HL-60 (cell line): ENCODE results near the gene SOX30.

Experiments
- POLR2AphosphoS5 ChIP-seq: IDR thresholded peaks from 2 replicates; pipeline ENCODE4 v1.6.1; 2012; ENCODE audit warnings: low read depth
- TF ChIP-seq, protein P1 (sequence below): IDR thresholded peaks from one replicate; pipeline ENCODE4 v1.5.1; 2011; ENCODE audit warnings: low read length, control low read depth, inconsistent platforms; ENCODE audit not compliant: insufficient read depth
- TF ChIP-seq, protein P2 (sequence below): IDR thresholded peaks from 2 replicates; pipeline ENCODE4 v1.6.1; 2012; ENCODE audit warnings: low read depth; ENCODE audit not compliant: insufficient replicate concordance

DNA sequence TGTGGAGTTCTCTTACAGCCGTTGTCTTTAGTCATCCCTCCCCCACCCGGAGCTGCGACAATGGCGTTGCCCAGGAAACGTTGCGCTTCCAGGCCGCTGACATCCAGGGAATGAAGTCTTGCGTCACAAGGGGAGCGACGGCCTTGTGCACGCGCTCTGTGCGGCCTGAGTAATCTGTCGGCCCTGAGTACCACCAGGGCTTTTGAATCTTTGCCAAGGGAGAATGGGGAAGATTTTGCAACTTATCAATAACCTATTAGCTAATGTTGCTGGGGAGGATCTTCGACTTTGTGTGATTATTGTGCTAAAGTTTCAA lies at the start of gene SOX30:
- TF ChIP-seq, protein P1, sequence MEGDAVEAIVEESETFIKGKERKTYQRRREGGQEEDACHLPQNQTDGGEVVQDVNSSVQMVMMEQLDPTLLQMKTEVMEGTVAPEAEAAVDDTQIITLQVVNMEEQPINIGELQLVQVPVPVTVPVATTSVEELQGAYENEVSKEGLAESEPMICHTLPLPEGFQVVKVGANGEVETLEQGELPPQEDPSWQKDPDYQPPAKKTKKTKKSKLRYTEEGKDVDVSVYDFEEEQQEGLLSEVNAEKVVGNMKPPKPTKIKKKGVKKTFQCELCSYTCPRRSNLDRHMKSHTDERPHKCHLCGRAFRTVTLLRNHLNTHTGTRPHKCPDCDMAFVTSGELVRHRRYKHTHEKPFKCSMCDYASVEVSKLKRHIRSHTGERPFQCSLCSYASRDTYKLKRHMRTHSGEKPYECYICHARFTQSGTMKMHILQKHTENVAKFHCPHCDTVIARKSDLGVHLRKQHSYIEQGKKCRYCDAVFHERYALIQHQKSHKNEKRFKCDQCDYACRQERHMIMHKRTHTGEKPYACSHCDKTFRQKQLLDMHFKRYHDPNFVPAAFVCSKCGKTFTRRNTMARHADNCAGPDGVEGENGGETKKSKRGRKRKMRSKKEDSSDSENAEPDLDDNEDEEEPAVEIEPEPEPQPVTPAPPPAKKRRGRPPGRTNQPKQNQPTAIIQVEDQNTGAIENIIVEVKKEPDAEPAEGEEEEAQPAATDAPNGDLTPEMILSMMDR = no peak
- TF ChIP-seq POLR2AphosphoS5 = no peak
- TF ChIP-seq, protein P2, sequence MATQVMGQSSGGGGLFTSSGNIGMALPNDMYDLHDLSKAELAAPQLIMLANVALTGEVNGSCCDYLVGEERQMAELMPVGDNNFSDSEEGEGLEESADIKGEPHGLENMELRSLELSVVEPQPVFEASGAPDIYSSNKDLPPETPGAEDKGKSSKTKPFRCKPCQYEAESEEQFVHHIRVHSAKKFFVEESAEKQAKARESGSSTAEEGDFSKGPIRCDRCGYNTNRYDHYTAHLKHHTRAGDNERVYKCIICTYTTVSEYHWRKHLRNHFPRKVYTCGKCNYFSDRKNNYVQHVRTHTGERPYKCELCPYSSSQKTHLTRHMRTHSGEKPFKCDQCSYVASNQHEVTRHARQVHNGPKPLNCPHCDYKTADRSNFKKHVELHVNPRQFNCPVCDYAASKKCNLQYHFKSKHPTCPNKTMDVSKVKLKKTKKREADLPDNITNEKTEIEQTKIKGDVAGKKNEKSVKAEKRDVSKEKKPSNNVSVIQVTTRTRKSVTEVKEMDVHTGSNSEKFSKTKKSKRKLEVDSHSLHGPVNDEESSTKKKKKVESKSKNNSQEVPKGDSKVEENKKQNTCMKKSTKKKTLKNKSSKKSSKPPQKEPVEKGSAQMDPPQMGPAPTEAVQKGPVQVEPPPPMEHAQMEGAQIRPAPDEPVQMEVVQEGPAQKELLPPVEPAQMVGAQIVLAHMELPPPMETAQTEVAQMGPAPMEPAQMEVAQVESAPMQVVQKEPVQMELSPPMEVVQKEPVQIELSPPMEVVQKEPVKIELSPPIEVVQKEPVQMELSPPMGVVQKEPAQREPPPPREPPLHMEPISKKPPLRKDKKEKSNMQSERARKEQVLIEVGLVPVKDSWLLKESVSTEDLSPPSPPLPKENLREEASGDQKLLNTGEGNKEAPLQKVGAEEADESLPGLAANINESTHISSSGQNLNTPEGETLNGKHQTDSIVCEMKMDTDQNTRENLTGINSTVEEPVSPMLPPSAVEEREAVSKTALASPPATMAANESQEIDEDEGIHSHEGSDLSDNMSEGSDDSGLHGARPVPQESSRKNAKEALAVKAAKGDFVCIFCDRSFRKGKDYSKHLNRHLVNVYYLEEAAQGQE = no peak
